ENCODE results near the gene PDLIM4. TPM values are rescaled to one million over a fixed set of nuclear protein-coding genes. Genes with fewer than 3 reads are reported as not detected.

PDLIM4 gene
- total RNA-seq, 1 donor from 2014 or later = 56.6 TPM

DNA sequence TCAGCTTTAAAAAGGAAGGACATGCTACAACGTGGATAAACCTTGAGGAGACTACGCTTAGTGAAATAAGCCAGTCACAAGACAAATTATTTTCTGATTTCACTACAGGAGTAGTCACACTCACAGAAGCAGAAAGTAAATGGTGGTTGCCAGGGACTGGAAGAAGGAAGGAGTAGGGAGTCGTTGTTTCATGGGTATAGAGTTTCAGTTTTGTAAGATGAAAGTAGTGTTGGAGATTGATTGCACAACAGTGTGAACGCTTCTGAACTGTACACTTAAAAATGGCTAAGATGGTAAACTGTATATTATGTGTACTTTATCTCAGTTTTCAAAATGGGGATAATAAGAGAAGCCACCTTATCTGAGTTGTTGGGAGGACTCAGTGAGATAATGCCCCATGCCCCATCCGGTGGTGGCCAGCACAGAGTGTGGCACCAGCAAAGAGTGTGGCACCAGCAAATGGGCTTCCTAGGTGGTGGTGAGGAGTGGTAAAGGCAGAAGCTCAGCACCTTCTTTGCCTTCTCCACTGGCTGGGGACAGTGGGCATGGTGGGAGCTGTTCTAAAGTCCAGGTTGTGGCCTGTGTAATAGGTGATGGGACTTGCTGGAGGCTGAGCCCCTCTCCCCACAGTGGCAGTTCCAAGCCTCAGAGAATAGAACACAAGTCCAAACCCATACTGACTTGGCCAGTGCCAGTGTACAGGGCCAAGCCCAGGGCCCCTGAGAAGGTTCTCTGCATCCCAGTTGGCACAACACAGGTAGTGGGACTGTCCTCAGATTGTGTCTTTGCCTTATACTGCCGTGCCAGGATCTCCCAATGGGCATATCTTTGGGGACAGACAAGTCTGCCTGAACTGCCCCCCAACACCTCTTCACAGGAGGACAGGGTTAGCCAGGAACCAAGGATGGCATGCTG is 41.1 kb downstream of the PDLIM4 start:
- Histone ChIP-seq H3K9ac (ENCODE audit: low read length) (no peak overlapping the region), H3K4me1 (ENCODE audit: insufficient read depth, low read length) (peaks cover 22% of the 10 kb centered on the region), H3K4me2 (ENCODE audit: low read length) (no peak overlapping the region), H3K36me3 (ENCODE audit: insufficient read depth, low read length) (no peaks in the 10 kb centered on the region), H4K20me1 (ENCODE audit: insufficient read depth, low read length) (peaks cover 14% of the 10 kb centered on the region), H3K27ac (ENCODE audit: low read depth, low read length) (no peak overlapping the region), H3K27me3 (ENCODE audit: insufficient read depth, low read length) (no peaks in the 10 kb centered on the region), H3K9me3 (ENCODE audit: insufficient read depth, low read depth, low read length) (no peaks in the 10 kb centered on the region), H3K79me2 (ENCODE audit: insufficient read depth, low read length) (peaks cover 54% of the 10 kb centered on the region), H3K4me3 (ENCODE audit: insufficient read depth, low read depth, low read length) (no peak overlapping the region), H2AFZ (ENCODE audit: low read depth, low read length) (no peak overlapping the region)
- Mint-ChIP-seq H3K9me3 (ENCODE audit: unreplicated experiment) (no peaks in the 10 kb centered on the region), H3K27ac (ENCODE audit: unreplicated experiment) (no peak overlapping the region), H3K36me3 (ENCODE audit: low read depth, unreplicated experiment) (peaks cover under 1% of the 10 kb centered on the region), H3K27me3 (ENCODE audit: low read depth, unreplicated experiment) (no peaks in the 10 kb centered on the region), H3K4me3 (ENCODE audit: unreplicated experiment) (no peak overlapping the region), H3K4me1 (ENCODE audit: low read depth, unreplicated experiment) (peaks cover 9% of the 10 kb centered on the region)
- TF ChIP-seq, protein P1, sequence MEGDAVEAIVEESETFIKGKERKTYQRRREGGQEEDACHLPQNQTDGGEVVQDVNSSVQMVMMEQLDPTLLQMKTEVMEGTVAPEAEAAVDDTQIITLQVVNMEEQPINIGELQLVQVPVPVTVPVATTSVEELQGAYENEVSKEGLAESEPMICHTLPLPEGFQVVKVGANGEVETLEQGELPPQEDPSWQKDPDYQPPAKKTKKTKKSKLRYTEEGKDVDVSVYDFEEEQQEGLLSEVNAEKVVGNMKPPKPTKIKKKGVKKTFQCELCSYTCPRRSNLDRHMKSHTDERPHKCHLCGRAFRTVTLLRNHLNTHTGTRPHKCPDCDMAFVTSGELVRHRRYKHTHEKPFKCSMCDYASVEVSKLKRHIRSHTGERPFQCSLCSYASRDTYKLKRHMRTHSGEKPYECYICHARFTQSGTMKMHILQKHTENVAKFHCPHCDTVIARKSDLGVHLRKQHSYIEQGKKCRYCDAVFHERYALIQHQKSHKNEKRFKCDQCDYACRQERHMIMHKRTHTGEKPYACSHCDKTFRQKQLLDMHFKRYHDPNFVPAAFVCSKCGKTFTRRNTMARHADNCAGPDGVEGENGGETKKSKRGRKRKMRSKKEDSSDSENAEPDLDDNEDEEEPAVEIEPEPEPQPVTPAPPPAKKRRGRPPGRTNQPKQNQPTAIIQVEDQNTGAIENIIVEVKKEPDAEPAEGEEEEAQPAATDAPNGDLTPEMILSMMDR (IDR thresholded peaks at IDR 0.05; ENCODE audit: insufficient read depth, low read depth, low read length) = no peak
- TF ChIP-seq EZH2 (IDR thresholded peaks at IDR 0.05; ENCODE audit: insufficient read depth, low read length) = no peak
- DNase-seq (ENCODE audit: low read depth) (no peak), FAIRE-seq (no peak)

DNA sequence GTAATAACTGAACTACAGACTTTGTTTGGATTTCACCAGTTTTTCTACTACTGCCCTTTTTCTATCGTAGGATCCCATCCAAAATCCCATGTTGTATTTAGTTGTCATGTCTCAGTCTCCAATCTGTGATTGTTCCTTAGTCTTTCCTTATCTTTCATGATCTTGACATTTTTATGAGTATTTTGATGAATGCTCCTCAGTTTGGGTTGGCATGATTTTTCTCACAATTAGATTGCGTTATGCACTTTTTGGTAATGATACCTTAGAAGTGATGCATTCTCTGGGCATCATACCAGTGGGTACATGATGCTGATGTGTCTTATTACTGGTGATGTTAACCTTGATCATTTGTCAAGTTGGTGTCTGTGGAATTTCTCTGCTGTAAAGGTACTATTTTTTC is 42.4 kb downstream of the PDLIM4 start:
- H3K4me3 Mint-ChIP-seq (ENCODE audit: unreplicated experiment) = no peak overlapping the region
- Histone ChIP-seq H3K4me2 (ENCODE audit: low read length) (no peak overlapping the region), H3K79me2 (ENCODE audit: insufficient read depth, low read length) (peaks cover 52% of the 10 kb centered on the region), H3K27ac (ENCODE audit: low read depth, low read length) (no peak overlapping the region), H3K27me3 (ENCODE audit: insufficient read depth, low read length) (no peaks in the 10 kb centered on the region), H2AFZ (ENCODE audit: low read depth, low read length) (no peak overlapping the region), H3K9ac (ENCODE audit: low read length) (no peak overlapping the region), H3K9me3 (ENCODE audit: insufficient read depth, low read depth, low read length) (no peaks in the 10 kb centered on the region), H3K4me1 (ENCODE audit: insufficient read depth, low read length) (peaks cover 17% of the 10 kb centered on the region), H3K36me3 (ENCODE audit: insufficient read depth, low read length) (no peaks in the 10 kb centered on the region), H4K20me1 (ENCODE audit: insufficient read depth, low read length) (peaks cover 14% of the 10 kb centered on the region), H3K4me3 (ENCODE audit: insufficient read depth, low read depth, low read length) (no peak overlapping the region)
- TF ChIP-seq, protein P1 (IDR thresholded peaks at IDR 0.05; ENCODE audit: insufficient read depth, low read depth, low read length) = no peak
- no peak for TF ChIP-seq EZH2 (IDR thresholded peaks at IDR 0.05; ENCODE audit: insufficient read depth, low read length)
- FAIRE-seq (no peak), DNase-seq (ENCODE audit: low read depth) (no peak)
- peaks cover 4% of the 10 kb centered on the region for H3K9me3 Mint-ChIP-seq (ENCODE audit: unreplicated experiment)
- peaks cover 9% of the 10 kb centered on the region for H3K4me1 Mint-ChIP-seq (ENCODE audit: low read depth, unreplicated experiment)
- no peaks in the 10 kb centered on the region for H3K27me3 Mint-ChIP-seq (ENCODE audit: low read depth, unreplicated experiment)
- H3K36me3 Mint-ChIP-seq (ENCODE audit: low read depth, unreplicated experiment) = peaks cover 2% of the 10 kb centered on the region
- no peak overlapping the region for H3K27ac Mint-ChIP-seq (ENCODE audit: unreplicated experiment)

Measured in astrocyte (in vitro differentiated cells and primary cell).